Kidney (tissue), 14 donors: ENCODE results near the gene ZBTB40. TPM values are rescaled to one million over a fixed set of nuclear protein-coding genes. Genes with fewer than 3 reads are reported as not detected.

ENCODE experiments used
- DNase-seq, 5 donors: peaks; one replicate each; pipeline ENCODE4 v3.0.0-alpha.2; 2013 to 2020
- FAIRE-seq: peaks from 2 replicates; lab custom pipeline; 2012; peaks lifted over from hg19 to GRCh38; lab: Jason Lieb, UNC
- H3K27ac ChIP-seq, 2 donors: one replicate each; pipeline ENCODE4 v1.7.0; 2013; ENCODE audit warnings: low read depth in 2 of 2, low read length in 2 of 2, inconsistent platforms in 1 of 2
- H3K27me3 ChIP-seq: one replicate; pipeline ENCODE4 v1.7.1; 2013; ENCODE audit warnings: low read length, inconsistent platforms; ENCODE audit not compliant: control insufficient read depth, insufficient read depth
- H3K36me3 ChIP-seq, 3 donors: one replicate each; pipeline versions ENCODE4 v1.7.0 to v1.7.1; 2013; ENCODE audit warnings: low read length in 3 of 3, control low read depth in 1 of 3, inconsistent platforms in 1 of 3; ENCODE audit not compliant: insufficient read depth in 3 of 3, control insufficient read depth in 2 of 3
- H3K4me1 ChIP-seq, 3 donors: one replicate each; pipeline versions ENCODE4 v1.7.0 to v1.7.1; 2013; ENCODE audit warnings: low read length in 3 of 3, inconsistent platforms in 1 of 3, low read depth in 1 of 3; ENCODE audit not compliant: control insufficient read depth in 2 of 3, insufficient read depth in 2 of 3
- H3K4me3 ChIP-seq, 3 donors: one replicate each; pipeline versions ENCODE4 v1.7.0 to v1.8.1; 2013; ENCODE audit warnings: low read length in 3 of 3, control low read depth in 1 of 3, inconsistent platforms in 1 of 3
- H3K9ac ChIP-seq, 3 donors: one replicate each; pipeline versions ENCODE4 v1.7.0 to v1.7.1; 2013; ENCODE audit warnings: low read length in 3 of 3, control low read depth in 1 of 3, inconsistent platforms in 1 of 3
- H3K9me3 ChIP-seq, 3 donors: one replicate each; pipeline versions ENCODE4 v1.7.0 to v1.7.1; 2013; ENCODE audit warnings: low read length in 3 of 3, control low read depth in 1 of 3, inconsistent platforms in 1 of 3; ENCODE audit not compliant: control insufficient read depth in 2 of 3, insufficient read depth in 1 of 3
- intact Hi-C: fragments of 100-400 bp; cut with DNase I; formaldehyde crosslinking; loops from one replicate; pipeline ENCODE4 v1.11.1; 2022
- polyA plus RNA-seq: library from polyadenylated mRNA; stranded (reverse); fragments of 350-450 nt; fragmentation: Illumina TruSeq; extraction: RNeasy Lipid Tissue Mini Kit (QIAGEN cat#74804); gene quantifications from one replicate; pipeline ENCODE4 v1.2.3, GENCODE V29; 2014; ENCODE audit warnings: low read depth, low replicate concordance; ENCODE audit not compliant: insufficient read depth
- total RNA-seq: library from RNA; stranded (reverse); fragmentation: NEBNext Ultra II Directional; extraction: Animal tissue kit (Norgen Biotek cat#: 25700); gene quantifications from one replicate; pipeline ENCODE4 v1.2.1, GENCODE V29; 2021
- TF ChIP-seq, protein P1 (sequence below): IDR thresholded peaks from 3 replicates; pipeline ENCODE4 v1.5.1; 2012; ENCODE audit warnings: mild to moderate bottlenecking, moderate library complexity, borderline replicate concordance; ENCODE audit not compliant: insufficient read depth; ENCODE audit errors: extremely low read depth
- donor health status: control.
- donor health status: control.
- donor health status: control.
- donor health status: control.
- donor health status: control.
- donor health status: DM: yes; HTN: yes; CAD: no.
- donor health status: Normal renal cell carcinoma (clear cell type).

ZBTB40 gene
- total and polyA plus RNA-seq, 2 donors from 2014 or later = 4.3 to 17.4 TPM

DNA sequence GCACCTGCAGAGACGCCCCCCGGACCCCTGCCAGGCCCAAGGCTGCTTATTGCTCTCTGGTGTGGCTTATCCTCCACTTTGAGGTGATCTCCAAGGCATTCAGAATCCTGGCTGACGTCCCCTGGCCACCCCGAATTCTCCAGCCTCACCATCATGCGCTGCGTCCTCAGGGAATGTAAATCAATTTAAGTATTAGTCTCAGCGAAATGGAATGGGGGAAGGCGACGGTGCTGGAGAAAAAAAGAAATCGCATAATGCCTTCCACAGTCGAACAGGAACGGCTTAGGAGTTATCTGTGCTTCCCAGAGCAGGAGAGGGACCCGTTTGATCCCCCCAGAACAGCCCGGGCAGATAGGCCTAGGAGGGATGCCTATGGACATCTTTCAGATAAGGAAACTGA is 114.5 kb downstream of the ZBTB40 start:
- TF ChIP-seq, protein P1, sequence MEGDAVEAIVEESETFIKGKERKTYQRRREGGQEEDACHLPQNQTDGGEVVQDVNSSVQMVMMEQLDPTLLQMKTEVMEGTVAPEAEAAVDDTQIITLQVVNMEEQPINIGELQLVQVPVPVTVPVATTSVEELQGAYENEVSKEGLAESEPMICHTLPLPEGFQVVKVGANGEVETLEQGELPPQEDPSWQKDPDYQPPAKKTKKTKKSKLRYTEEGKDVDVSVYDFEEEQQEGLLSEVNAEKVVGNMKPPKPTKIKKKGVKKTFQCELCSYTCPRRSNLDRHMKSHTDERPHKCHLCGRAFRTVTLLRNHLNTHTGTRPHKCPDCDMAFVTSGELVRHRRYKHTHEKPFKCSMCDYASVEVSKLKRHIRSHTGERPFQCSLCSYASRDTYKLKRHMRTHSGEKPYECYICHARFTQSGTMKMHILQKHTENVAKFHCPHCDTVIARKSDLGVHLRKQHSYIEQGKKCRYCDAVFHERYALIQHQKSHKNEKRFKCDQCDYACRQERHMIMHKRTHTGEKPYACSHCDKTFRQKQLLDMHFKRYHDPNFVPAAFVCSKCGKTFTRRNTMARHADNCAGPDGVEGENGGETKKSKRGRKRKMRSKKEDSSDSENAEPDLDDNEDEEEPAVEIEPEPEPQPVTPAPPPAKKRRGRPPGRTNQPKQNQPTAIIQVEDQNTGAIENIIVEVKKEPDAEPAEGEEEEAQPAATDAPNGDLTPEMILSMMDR = no peak
- no peak overlapping the region for H3K4me3 ChIP-seq
- H3K9ac ChIP-seq = no peak overlapping the region
- H3K27me3 ChIP-seq = peaks cover 2% of the 10 kb centered on the region
- FAIRE-seq (no peak), DNase-seq (no peak)
- H3K36me3 ChIP-seq = no peaks in the 10 kb centered on the region
- no peaks in the 10 kb centered on the region for H3K4me1 ChIP-seq
- no peak overlapping the region for H3K27ac ChIP-seq
- intact Hi-C loops = no loop called here
- no peaks in the 10 kb centered on the region for H3K9me3 ChIP-seq

- FAIRE-seq = no peak
- Histone ChIP-seq H3K4me3 (no peak overlapping the region), H3K9ac (no peak overlapping the region), H3K9me3 (no peaks in the 10 kb centered on the region), H3K4me1 (no peaks in the 10 kb centered on the region), H3K27me3 (peaks cover 2% of the 10 kb centered on the region), H3K36me3 (no peaks in the 10 kb centered on the region), H3K27ac (no peak overlapping the region)
- peak in 1 of 5 donors; percentile 37 for DNase-seq
- TF ChIP-seq, protein P1 = no peak
- intact Hi-C loops = no loop called here
These were observed 115.5 kb downstream of the ZBTB40 start for GRCh38 chr1:22567197-22567596.

DNA sequence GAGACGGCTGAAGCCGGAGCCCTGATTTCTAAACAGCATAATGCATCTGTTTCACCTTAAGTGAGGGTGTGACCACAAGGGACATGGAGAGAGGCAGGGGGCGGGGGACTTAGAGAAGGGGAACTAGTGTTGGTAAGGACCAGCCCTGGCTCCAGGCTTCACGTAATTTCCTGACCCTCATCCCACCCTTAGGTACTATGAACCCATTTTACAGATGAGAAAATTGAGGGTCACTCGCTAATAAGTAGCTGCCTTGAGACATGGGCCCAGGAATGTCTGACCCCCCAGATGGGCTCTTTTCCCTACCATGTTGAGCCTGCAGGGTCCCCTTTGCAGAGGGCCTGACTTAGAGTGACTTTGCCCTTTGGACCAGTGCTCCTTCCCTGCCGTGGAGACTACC is 116.3 kb downstream of the ZBTB40 start:
- FAIRE-seq (no peak), DNase-seq (no peak)
- Histone ChIP-seq H3K27me3 (peaks cover 2% of the 10 kb centered on the region), H3K4me3 (no peak overlapping the region), H3K9me3 (no peaks in the 10 kb centered on the region), H3K9ac (no peak overlapping the region), H3K36me3 (no peaks in the 10 kb centered on the region), H3K4me1 (no peaks in the 10 kb centered on the region), H3K27ac (no peak overlapping the region)
- TF ChIP-seq, protein P1 = no peak
- intact Hi-C loops = no loop called here

- Histone ChIP-seq H3K9me3 (no peaks in the 10 kb centered on the region), H3K4me3 (no peak overlapping the region), H3K4me1 (no peaks in the 10 kb centered on the region), H3K36me3 (no peaks in the 10 kb centered on the region), H3K27me3 (no peaks in the 10 kb centered on the region), H3K9ac (no peak overlapping the region), H3K27ac (no peak overlapping the region)
- TF ChIP-seq, protein P1 = no peak
- FAIRE-seq (no peak), DNase-seq (no peak)
- intact Hi-C loops = no loop called here
These were observed 117.6 kb downstream of the ZBTB40 start for GRCh38 chr1:22569269-22569668.
